ENCODE data around the gene TTC16. TPM values are rescaled to one million over a fixed set of nuclear protein-coding genes. Genes with fewer than 3 reads are reported as not detected.

TTC16 gene
- total and polyA plus RNA-seq, 4 donors: 0.02 to 0.08 TPM; not detected in 2

- 96% methylated on average over 5 of the region's 5 CpGs for whole genome bisulfite sequencing
- Histone ChIP-seq H3K36me3 (ENCODE audit: control insufficient read depth in 4 of 4, insufficient read depth in 3 of 4, low read depth in 1 of 4, low read length in 3 of 4) (no peaks in the 10 kb centered on the region), H3K4me1 (ENCODE audit: control insufficient read depth in 4 of 4, insufficient read depth in 4 of 4, low read length in 3 of 4) (peaks cover 0 to 10% (median 8%) of the 10 kb centered on the region in 4 donors), H3K27me3 (ENCODE audit: control insufficient read depth in 4 of 4, insufficient read depth in 4 of 4, low read length in 3 of 4) (no peaks in the 10 kb centered on the region), H3K27ac (ENCODE audit: low read depth in 1 of 2, low read length in 2 of 2) (no peak overlapping the region), H3K4me3 (ENCODE audit: low read depth in 1 of 3, low read length in 3 of 3) (no peak overlapping the region), H3K9me3 (ENCODE audit: control insufficient read depth in 4 of 4, low read length in 3 of 4) (no peaks in the 10 kb centered on the region), H3K9ac (ENCODE audit: low read depth in 1 of 2, low read length in 2 of 2) (no peak overlapping the region)
- TF ChIP-seq CTCF (IDR thresholded peaks at IDR 0.05; ENCODE audit: low read depth, low read length, missing input control) (no peak), ATF3 (IDR thresholded peaks at IDR 0.05) (no peak), HNF4G (IDR thresholded peaks at IDR 0.05) (no peak), RXRA (IDR thresholded peaks at IDR 0.05) (no peak), MAX (IDR thresholded peaks at IDR 0.05) (no peak), GABPA (IDR thresholded peaks at IDR 0.05 in 1 of 2, conservative IDR thresholded peaks at IDR 0.05 in 1 of 2) (no peak)
- TF ChIP-seq, protein P1, sequence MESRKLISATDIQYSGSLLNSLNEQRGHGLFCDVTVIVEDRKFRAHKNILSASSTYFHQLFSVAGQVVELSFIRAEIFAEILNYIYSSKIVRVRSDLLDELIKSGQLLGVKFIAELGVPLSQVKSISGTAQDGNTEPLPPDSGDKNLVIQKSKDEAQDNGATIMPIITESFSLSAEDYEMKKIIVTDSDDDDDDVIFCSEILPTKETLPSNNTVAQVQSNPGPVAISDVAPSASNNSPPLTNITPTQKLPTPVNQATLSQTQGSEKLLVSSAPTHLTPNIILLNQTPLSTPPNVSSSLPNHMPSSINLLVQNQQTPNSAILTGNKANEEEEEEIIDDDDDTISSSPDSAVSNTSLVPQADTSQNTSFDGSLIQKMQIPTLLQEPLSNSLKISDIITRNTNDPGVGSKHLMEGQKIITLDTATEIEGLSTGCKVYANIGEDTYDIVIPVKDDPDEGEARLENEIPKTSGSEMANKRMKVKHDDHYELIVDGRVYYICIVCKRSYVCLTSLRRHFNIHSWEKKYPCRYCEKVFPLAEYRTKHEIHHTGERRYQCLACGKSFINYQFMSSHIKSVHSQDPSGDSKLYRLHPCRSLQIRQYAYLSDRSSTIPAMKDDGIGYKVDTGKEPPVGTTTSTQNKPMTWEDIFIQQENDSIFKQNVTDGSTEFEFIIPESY (IDR thresholded peaks at IDR 0.05): no peak
- DNase-seq (ENCODE audit: low spot score): no peak
Observed at GRCh38 chr9:127772603-127773002, 56.7 kb downstream of the TTC16 start.

DNA sequence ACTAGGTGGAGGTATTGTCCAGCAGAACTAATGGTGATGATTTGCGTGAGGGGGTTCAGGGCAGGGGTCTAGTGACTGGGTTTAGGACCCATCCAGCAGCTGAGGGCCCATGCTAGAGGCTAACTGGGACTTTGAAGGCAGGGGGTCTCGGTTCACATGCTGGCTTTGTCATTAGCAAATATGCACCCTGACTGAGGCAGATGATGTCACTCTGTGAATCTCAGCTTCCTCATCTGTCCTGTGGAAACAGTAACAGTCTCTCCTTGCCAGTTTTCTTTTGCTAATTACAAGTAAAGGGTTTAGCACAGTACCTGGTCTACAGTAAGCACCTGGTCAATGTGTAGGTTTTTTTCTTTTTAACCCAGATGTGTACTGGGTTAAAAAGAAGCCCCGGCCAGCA is 57.4 kb downstream of the TTC16 start:
- Histone ChIP-seq H3K9ac (ENCODE audit: low read depth in 1 of 2, low read length in 2 of 2) (no peak overlapping the region), H3K4me1 (ENCODE audit: control insufficient read depth in 4 of 4, insufficient read depth in 4 of 4, low read length in 3 of 4) (peaks cover 0 to 10% (median 8%) of the 10 kb centered on the region in 4 donors), H3K27me3 (ENCODE audit: control insufficient read depth in 4 of 4, insufficient read depth in 4 of 4, low read length in 3 of 4) (no peaks in the 10 kb centered on the region), H3K27ac (ENCODE audit: low read depth in 1 of 2, low read length in 2 of 2) (no peak overlapping the region), H3K9me3 (ENCODE audit: control insufficient read depth in 4 of 4, low read length in 3 of 4) (no peaks in the 10 kb centered on the region), H3K4me3 (ENCODE audit: low read depth in 1 of 3, low read length in 3 of 3) (no peak overlapping the region), H3K36me3 (ENCODE audit: control insufficient read depth in 4 of 4, insufficient read depth in 3 of 4, low read depth in 1 of 4, low read length in 3 of 4) (no peaks in the 10 kb centered on the region)
- TF ChIP-seq, protein P1 (IDR thresholded peaks at IDR 0.05): no peak
- TF ChIP-seq FOXA2 (IDR thresholded peaks at IDR 0.05): no peak
- TF ChIP-seq HNF4A (conservative IDR thresholded peaks at IDR 0.05): no peak
- TF ChIP-seq TAF1 (conservative IDR thresholded peaks at IDR 0.05): no peak
- no peak for TF ChIP-seq NR2F2 (IDR thresholded peaks at IDR 0.05)
- TF ChIP-seq RXRA (IDR thresholded peaks at IDR 0.05): no peak
- no peak for TF ChIP-seq GABPA (IDR thresholded peaks at IDR 0.05 in 1 of 2, conservative IDR thresholded peaks at IDR 0.05 in 1 of 2)
- no peak for TF ChIP-seq JUND (IDR thresholded peaks at IDR 0.05)
- TF ChIP-seq MAX (IDR thresholded peaks at IDR 0.05): no peak
- no peak for TF ChIP-seq FOXA1 (IDR thresholded peaks at IDR 0.05)
- TF ChIP-seq EGR1 (IDR thresholded peaks at IDR 0.05; ENCODE audit: low read depth in 2 of 2): no peak
- TF ChIP-seq HNF4G (IDR thresholded peaks at IDR 0.05): no peak
- TF ChIP-seq, protein P2, sequence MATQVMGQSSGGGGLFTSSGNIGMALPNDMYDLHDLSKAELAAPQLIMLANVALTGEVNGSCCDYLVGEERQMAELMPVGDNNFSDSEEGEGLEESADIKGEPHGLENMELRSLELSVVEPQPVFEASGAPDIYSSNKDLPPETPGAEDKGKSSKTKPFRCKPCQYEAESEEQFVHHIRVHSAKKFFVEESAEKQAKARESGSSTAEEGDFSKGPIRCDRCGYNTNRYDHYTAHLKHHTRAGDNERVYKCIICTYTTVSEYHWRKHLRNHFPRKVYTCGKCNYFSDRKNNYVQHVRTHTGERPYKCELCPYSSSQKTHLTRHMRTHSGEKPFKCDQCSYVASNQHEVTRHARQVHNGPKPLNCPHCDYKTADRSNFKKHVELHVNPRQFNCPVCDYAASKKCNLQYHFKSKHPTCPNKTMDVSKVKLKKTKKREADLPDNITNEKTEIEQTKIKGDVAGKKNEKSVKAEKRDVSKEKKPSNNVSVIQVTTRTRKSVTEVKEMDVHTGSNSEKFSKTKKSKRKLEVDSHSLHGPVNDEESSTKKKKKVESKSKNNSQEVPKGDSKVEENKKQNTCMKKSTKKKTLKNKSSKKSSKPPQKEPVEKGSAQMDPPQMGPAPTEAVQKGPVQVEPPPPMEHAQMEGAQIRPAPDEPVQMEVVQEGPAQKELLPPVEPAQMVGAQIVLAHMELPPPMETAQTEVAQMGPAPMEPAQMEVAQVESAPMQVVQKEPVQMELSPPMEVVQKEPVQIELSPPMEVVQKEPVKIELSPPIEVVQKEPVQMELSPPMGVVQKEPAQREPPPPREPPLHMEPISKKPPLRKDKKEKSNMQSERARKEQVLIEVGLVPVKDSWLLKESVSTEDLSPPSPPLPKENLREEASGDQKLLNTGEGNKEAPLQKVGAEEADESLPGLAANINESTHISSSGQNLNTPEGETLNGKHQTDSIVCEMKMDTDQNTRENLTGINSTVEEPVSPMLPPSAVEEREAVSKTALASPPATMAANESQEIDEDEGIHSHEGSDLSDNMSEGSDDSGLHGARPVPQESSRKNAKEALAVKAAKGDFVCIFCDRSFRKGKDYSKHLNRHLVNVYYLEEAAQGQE (IDR thresholded peaks at IDR 0.05): no peak
- no peak for TF ChIP-seq ATF3 (IDR thresholded peaks at IDR 0.05)
- no peak for TF ChIP-seq SP1 (IDR thresholded peaks at IDR 0.05)
- TF ChIP-seq YY1 (IDR thresholded peaks at IDR 0.05): no peak
- no peak for TF ChIP-seq RAD21 (IDR thresholded peaks at IDR 0.05)
- WGBS: 92% methylated on average over 3 of the region's 3 CpGs
- DNase-seq (ENCODE audit: low spot score): no peak
